Uterus (tissue), 2 donors: ENCODE results near the gene FREM1.

ENCODE experiments used
- POLR2A ChIP-seq, 2 donors: fragments of 450-650 bp; IDR thresholded peaks; one replicate each; pipeline ENCODE4 v1.6.1; 2016; ENCODE audit warnings: antibody characterized with exemption in 2 of 2, mild to moderate bottlenecking in 1 of 2, moderate library complexity in 1 of 2
- TF ChIP-seq, protein P1 (sequence below), 4 experiments: fragments of 200-600 bp in 2 of 4; fragments of 450-650 bp in 2 of 4; sonication (generic) in 2 of 4; IDR thresholded peaks; one replicate each; pipeline ENCODE4 v1.5.1; 2016 to 2019; ENCODE audit warnings: antibody characterized with exemption in 4 of 4, mild to moderate bottlenecking in 2 of 4, moderate library complexity in 1 of 4

GRCh38 chr9:14730461-14730898 lies 179.7 kb downstream of the FREM1 start:
- TF ChIP-seq, protein P1, sequence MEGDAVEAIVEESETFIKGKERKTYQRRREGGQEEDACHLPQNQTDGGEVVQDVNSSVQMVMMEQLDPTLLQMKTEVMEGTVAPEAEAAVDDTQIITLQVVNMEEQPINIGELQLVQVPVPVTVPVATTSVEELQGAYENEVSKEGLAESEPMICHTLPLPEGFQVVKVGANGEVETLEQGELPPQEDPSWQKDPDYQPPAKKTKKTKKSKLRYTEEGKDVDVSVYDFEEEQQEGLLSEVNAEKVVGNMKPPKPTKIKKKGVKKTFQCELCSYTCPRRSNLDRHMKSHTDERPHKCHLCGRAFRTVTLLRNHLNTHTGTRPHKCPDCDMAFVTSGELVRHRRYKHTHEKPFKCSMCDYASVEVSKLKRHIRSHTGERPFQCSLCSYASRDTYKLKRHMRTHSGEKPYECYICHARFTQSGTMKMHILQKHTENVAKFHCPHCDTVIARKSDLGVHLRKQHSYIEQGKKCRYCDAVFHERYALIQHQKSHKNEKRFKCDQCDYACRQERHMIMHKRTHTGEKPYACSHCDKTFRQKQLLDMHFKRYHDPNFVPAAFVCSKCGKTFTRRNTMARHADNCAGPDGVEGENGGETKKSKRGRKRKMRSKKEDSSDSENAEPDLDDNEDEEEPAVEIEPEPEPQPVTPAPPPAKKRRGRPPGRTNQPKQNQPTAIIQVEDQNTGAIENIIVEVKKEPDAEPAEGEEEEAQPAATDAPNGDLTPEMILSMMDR (IDR thresholded peaks at IDR 0.05), result no peak
- no peak for TF ChIP-seq POLR2A (IDR thresholded peaks at IDR 0.05)
